Medulla oblongata (tissue), 1 donor: Measurements from ENCODE around the gene BEND5.
A peak's percentile ranks its signal among the peaks of the same experiment; 100 is the strongest.

ENCODE experiments used
- DNase-seq: peaks from one replicate; pipeline ENCODE4 v3.0.0-alpha.2; 2015; ENCODE audit errors: extremely low spot score

BEND5 gene, protein sequence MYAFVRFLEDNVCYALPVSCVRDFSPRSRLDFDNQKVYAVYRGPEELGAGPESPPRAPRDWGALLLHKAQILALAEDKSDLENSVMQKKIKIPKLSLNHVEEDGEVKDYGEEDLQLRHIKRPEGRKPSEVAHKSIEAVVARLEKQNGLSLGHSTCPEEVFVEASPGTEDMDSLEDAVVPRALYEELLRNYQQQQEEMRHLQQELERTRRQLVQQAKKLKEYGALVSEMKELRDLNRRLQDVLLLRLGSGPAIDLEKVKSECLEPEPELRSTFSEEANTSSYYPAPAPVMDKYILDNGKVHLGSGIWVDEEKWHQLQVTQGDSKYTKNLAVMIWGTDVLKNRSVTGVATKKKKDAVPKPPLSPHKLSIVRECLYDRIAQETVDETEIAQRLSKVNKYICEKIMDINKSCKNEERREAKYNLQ

DNA sequence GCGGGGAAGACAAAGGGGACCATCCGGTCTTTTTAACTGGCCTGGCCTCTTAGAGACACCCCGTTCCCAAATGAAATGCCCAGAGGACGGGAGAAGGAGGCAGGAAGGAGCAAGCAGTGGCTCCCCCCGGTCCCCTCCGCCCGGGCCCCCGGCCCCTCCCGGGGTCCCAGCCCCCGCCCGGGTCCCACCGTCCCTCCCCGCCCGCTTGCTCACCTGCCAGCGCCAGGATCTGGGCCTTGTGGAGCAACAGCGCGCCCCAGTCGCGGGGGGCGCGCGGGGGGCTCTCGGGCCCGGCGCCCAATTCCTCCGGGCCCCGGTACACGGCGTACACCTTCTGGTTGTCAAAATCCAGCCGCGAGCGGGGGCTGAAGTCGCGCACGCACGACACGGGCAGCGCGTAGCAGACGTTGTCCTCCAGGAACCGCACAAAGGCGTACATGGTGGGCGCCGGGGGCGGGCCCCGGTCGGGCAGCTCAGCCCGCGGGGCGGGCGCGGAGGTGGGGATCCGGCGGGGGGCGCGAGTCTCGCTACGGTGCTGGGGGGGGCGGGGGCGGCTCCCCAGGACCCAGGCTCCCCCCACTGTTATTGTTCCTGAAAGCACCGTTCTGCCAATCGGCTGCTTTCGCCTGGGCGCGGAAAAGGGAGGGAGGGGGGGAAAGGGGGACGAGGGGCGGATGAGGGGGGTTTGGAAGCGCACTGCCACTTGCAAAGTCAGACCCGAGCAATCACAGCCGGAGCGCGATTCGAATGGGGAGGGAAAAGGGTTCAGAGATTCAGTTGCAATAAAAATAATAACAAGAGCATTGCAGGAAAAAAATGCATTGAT is at the start of gene BEND5:
Gene BEND5, minus strand, starts transcription at position 499 of the 826 bp plus-strand sequence. Its CDS starts 60 bp downstream, at position 439.
- peak; percentile 82 for DNase-seq

DNA sequence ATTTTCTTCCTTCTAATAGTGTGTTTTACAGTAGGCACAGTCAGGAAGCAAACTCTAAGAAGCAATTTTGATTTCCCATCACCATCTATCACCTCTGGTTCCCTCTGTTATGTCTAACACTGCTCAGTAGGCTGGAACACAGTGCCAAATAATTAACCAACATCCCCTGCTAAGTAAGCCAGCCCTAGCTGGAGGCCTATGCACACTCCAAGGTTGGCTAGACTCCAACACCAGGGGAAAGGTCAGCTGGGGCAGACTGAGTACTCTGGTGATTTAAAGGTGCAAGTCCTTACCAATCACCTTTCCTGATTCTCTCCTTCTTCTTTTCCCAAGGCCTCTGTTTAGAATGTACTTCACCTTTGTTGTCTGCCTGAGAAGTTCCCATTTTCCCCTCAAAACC is 46.5 kb upstream of the BEND5 start:
- DNase-seq: no peak

DNA sequence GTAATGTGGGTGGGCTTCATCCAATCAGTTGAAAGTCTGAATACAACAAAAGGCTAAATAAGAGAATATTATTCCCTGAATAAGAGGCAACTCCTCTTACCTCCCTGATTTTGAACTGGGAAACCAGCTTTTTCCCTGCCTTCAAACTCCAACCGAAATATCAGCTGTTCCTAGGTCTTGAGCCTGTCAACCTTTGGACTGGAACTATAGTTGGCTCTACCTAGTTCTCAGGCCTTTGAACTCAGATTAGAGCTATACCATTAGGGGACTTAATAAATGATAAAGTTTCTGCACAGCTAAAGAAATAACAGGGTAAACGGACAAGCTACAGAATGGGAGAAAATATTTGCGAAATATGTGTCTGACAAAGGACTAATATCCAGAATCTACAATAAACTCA is 43.8 kb upstream of the BEND5 start:
- DNase-seq: no peak

DNA sequence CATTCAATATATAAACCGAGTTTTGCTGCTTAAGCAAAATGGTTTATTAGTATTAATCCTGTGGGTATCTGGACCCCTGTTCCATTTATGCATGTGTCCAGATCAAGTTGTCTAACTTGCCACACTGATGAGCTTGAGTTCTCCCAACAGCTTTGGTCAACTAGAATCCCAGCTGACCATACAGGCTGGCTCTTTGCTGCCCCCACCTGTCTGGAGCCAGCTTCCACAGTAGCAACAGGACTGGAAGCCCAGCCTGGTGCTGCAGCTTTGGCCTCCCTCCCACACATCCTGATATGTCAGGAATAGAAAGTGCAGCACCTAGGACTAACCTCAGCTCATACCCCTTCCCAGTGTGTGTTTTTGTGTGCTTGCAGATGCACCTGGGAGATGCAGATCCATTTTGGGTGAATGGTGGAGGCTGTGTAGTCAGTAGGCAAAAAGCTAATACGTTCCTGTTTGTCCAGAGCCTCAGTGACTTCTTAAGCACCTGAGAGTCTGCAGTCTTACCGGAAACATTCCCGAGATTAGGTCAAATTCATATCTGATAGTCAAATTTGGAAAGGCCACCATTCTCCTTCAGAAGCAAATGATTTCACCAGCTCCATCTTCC is 40.9 kb upstream of the BEND5 start:
- peak; percentile 81 for DNase-seq

DNA sequence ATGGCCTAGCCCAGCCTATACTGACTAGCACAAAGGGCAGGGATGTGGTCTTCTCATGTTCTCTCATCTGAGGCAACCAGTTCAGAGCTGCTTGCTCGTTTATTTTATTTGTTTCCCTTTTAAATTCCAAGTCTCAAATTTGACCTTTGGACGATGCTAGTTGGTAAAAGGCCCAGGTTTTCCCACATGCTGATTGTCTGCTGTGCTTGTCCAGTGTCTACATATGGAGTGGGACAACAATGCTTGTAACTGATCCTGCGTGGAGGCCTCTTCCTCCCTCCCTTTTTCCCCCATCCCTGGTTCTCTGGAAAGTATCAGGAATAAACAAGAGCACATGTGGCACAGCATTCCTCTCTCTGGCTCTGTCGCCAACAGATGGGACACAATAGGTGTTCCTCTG is 34.0 kb upstream of the BEND5 start:
- DNase-seq: no peak

DNA sequence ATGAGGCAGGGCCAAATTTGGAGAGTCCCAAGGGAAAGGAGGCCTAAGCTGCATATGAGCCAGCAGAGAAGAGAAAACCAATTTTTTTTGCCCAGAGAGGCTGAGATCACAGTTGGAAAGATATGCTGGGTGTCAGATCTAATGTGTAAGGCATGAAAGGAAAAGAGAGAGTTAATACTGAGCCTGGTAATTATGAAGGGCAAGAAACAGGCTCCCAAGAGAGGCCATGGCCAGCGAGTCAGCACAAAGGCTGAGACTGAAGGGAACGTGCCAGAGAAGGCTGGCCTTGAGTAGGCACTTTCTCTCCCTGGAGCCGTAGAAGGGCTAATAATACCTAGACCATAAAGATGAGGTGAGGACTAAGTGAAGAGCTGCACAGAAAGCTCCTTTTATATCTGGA is 31.8 kb upstream of the BEND5 start:
- no peak for DNase-seq

DNA sequence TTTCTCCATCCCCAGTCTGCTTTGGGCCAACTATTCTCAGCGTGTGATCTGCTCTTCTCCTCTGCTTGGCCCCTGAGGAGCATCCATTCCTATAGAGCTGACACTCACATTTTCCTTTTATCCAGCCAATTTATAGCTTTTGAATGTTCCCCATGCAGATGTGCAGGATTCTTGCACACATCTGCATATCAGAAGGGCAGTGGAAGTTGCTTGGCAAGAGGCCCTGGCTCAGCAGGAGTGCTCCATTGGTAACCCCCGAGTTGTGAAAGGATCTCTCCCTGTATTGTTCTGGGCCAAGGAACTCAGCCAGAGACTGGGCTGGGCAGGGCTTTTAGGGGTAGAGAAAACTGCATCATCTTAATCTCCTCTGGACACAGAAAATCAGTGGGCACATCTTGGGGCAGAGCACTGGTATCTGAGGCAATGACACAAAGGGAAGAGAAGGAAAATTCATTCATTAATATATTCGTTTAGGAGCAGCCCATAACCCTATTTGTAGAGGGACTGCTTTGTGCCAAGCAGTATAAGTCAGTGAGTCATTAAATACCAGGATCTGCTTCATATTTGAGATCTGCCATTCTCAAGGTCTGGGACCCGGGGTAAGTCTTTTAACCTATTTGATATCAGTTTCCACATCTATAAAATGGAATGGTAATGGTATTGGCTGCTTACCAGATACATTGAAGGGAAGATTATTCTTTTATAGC is 31.0 kb upstream of the BEND5 start:
- no peak for DNase-seq

DNA sequence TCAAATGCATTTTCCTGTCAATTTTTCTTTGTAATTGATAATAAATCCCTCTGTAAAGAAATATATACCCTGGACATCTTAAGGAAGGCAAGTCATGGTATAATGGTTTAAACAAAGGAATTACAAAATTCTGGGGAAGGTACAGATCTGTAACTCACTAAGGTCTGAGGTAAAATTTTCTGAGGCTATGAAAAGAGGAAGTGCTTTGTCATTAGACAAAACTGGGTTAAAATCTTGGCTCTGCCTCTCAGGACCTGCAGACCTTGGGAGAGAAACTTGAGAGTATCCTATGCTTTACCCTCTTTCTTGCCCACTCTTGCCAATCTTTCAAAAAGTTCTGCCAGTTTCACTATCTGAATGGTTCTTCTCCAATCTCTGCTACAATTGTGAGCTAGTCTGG is 26.8 kb upstream of the BEND5 start:
- no peak for DNase-seq

DNA sequence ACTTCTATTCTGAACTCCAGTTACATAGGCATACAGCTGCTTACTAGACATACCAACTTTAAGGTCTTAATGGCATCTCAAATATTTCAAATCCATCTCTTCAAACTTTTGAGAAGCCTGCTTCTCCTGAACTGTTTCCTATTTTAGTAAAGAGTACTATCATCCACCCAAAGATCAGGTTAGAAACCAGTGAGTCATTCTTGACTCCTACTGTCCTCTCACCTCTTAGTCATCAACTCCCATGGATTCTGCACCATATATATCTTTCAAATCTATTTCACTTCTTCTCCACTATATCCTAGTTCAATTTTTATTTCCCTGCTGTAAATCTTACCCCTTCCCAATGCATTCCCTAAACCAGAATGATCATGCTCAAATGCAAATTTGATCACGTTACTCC is 18.1 kb upstream of the BEND5 start:
- no peak for DNase-seq

DNA sequence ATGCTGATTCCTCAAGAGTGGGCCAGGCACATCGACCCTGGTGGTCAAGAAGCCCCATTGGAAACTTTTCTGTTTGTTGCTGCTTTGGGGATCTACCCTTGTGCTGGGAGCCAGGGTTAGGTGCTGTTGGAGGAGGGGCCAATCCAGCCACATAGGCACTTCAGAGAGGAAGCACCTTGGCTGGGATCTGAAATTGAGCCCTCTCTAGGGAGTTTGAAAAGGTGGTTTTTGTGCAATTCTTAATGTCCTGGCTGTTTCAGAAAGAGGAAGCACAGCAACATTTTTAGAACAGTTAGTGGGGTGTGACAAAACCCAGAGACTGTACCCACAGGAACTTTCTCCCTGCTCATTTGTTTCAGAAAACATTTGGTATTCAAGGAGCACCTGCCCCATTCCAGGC is 17.2 kb upstream of the BEND5 start:
- no peak for DNase-seq

DNA sequence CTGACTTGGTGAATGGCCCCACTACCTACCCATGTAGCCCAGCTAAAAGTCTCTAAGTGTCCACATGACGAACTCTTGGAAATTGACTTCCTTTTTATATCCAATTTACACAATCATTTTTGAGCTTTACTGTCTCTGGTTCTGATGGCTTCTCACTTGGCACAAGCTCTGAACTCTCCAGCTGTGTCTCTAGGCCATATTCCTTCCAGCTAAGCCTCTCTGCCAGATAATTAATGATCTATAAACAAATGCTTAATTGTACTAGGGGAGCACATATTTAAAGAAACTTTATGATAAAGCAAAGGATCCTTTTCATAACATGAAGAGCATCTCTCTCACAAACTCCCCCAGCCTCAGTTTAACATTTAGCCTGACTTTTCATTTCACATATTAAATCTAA is 16.3 kb upstream of the BEND5 start:
- DNase-seq: no peak

DNA sequence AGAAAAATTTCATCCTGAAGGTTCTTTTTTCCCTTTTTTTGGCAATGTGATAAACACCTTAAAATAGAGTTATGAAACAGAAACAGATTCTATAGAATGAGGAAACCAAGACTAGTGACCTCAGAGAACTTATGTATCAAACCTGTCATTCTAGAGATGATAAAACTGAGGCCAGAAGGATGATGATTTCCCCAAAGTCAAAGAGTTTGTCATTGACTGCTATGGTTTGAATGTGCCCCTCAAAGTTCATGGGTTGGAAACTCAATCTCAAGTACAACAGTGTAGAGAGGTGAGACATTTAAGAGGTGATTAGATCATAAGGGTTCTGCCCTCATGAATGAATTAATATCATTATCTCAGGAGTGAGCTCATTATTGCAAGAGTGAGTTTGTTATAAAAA is 13.7 kb upstream of the BEND5 start:
- DNase-seq: no peak

DNA sequence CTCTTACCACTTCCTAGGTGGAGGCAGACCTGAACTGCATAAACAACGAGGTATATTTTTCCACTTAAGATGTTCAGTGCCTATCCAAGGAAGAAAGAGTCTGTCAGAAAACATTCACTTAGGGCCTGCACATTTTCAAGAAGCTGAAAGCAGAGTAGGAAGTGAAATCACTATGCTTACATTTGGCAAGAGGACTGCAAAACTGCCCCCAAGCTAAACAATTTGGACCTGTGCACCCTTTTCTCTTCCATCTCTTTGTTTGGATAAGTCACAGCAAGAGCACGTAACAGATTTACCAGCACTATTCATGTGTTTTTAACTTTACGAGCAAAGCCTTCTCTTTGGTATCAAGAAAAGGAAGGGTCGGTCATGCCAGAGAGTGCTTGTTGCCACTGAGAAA is 13.2 kb upstream of the BEND5 start:
- peak; percentile 20 for DNase-seq

DNA sequence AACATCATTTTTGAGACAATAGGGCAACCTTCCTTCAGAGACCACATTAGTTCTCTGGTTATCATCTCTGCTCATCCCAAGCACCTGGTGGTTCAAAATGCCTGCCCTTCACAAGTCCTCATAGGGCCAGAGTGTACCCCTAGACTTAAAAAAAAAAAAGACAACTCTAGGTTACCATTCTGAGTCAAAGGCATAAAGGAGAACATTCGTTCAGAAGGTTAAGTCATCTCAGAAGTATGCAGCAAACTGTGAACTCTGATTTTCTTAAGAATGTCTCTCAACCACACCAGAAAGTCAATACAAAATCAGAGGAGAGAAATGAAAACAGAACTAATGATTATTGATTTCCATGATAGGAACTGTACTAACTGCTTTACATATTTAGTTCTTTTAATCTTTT is 9.2 kb upstream of the BEND5 start:
- no peak for DNase-seq

DNA sequence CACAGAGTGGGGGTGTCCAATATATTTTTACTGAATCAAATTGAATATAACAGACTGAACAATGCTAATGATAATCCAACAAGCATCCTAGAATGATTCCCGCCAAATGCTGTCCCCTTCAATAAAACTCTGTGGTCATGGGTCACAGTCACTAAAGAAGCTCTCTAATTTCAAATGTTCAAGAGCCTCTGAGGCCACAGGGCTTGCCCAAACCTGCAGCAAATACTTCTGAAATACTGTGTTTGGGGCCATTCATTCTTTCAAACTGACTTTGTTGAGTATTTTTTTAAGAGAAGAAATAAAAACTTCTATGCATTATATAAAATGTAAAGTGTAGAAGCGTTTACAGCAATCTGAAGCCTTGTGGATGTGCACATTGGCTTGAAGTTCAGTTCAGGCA is 7.6 kb upstream of the BEND5 start:
- no peak for DNase-seq

DNA sequence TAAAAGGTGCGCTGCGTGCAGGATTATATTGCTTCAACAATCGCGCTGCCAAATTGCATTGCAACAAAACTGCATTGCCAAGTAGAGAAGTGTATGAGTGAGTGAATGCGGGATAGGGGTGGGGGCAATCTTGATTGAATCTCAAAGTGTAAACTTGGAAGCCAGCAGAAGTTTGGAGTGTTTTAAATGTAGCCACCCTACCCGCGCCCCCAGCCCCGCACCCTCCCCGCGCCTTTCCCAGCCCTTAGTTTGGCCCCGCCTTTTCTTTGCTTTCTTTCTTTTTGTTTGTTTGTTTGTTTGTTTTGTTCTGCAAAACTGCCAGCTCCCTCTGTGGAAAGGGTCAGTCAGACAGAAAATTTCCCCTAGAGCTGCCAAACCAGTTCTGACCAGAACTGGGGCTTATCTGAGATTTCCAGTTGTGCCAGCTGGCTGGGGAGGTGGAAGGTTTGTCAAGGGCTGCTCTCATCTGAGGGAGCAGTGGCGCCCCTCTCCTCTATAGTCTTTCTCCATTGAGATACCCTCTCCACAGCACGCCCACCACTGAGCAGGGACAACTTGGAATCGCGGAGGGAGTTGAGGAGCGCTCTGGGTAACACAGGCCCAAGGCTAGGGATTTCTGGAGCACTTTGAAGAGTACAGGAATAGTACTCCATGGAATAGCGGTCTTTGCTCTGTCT is 666 bp upstream of the BEND5 start:
- DNase-seq: peak; percentile 26

DNA sequence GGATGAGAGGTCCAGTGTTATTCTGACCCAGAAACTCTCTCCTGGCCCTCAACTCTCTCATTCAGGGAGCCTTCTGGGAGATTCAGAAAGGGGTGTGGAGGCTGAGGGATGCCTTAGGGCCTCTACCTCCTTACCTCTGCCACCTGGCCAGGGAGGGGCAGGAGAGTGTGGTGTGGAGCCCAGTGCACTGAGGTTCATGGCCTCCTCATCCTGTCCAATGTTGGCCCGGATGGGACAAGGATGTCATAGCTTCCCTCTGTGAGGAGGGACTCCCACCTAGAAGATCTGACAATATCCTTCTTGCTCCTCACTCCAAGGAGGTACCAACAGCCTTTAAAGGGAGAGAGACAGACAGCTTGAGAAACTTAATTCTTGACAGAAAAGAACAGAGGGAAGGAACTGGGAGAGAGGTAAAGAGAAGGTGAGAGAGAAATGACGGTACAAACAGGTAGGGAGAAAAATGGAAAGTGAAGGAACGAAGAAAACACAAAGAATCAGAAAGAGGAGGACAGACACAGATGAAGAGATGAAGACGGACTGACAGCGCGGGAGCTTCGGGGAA is 779 bp downstream of the BEND5 start:
- peak; percentile 29 for DNase-seq

DNA sequence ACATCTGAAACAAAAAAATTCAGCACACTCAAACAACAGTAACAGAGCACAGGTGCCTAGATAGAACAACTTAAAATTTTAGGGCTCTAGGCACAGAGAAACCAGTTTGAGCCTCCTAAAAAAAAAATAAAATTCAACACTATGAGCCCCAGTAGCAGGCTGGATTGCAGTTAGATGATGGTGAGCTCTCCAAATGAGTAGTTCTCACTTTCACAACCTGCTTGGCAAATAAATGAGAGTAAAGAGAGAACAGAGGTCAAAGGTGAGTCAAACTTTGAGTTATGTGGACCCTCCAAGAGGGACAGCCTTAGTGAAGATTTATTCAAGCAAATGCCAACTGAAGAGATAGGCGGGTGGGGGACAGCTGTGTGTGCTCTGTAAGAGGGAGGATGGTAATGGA is 3.6 kb downstream of the BEND5 start:
- no peak for DNase-seq

DNA sequence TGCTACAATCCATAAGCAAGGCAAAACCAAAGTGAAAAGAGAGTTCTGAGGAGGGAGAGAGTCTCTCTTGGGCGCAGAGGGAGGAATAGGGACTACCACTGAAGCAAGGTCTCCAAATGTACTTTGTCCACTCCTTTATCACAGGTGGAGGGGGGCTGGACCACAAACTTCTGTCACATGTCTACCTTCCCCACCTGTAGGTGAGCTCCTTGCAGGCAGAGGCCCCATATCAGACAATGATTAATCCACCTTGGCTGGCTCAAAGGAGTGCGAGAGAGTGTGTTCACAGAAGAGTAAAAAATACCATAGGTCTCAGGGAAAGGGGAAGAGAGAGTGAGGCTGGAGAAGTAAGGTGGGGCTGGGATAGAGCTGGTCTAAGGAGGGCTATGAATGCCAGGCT is 4.5 kb downstream of the BEND5 start:
- DNase-seq: no peak

DNA sequence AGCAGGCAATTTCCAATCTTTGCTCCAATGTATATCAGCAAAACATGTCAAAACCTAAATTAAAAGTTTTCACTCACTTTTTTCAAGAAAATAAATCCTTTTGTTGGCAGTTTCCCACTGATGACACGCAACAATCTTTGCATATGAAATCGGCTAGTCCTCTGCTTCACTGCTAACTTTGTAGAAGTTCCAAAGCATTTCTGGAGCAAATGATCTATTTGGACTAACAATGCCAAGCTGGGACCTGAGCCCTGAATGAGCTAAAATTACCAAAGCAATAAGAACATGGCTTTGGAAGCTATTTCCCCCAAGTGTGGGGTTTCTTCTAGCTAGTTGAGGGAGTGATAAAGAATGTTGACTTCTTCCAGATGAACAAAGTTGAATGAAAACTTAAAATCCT is 5.1 kb downstream of the BEND5 start:
- DNase-seq: peak; percentile 42

DNA sequence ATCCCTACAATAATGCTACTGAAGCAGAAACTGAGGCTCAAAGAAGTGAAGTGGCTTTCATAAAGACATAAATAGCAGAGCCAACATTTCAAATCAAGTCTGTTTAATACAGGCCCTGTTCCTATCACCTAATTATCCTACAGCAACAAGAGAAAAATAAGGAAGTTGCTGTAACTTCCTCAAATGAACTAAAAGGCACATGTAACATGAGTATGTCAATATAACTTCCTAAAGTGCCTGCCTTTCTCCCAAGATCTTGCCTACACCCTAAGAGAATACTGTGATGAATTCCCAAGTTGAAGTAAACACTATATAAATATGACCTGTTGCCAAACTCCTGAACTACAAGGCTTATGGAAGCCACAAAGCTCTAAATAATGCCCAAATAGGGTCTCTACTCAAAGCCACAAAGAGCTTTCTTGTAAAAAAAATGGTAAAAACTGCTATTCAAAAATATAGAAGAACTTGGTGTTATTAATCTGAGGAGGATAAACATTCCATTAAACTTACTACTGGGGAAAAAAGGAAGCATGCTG is 8.6 kb downstream of the BEND5 start:
- DNase-seq: no peak
